Stimulated activated CD8-positive, alpha-beta memory T cell treated with anti-CD3 and anti-CD28 coated beads, Interleukin-15, amount 100 ng/mL, for 24 hours (primary cell): ENCODE data around the gene TBC1D2B.

ENCODE experiments used
- DNase-seq: peaks from one replicate; pipeline ENCODE4 v3.0.0-alpha.2; 2020; ENCODE audit warnings: low read depth

The TBC1D2B gene

DNA sequence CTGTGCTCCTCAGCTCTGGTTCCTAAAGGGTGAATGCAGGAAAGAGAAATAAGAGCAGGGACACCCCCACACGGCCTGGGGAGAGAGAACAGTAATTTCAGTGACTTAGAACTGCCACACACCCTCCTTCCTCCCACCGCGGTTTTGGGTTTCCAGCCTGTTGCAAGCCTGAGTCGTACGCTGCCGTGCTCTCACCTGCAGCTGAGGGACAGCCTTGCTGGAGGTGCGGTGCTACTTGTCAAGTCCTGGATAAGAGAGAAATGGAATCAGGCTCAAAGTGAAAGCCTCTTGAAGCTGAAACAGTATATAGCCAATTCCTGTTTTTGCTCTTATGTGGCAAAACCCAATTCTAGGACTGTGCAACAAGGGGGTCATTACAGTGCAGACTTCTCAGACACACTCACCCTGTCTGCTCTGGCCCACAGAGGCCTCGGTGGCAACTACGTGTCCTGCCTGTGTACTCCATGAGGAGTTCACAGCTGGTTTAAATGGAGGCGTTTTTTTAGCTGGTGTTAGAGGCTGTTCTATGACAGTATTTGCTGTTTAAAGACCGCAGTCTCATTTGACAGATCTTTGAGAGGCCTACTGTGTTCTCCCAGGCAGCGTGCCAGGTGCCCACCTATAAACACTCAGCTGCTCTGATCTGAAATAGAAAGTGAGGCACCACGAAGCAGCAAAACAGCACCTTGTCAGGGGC, 42.9 kb downstream of the TBC1D2B start:
- DNase-seq: peak; percentile 31

- DNase-seq: no peak
Observed at GRCh38 chr15:78033864-78034263, 43.6 kb downstream of the TBC1D2B start.

GRCh38 chr15:78032671-78033070, 44.8 kb downstream of the TBC1D2B start:
- DNase-seq: no peak

- no peak for DNase-seq
Observed at GRCh38 chr15:78024883-78025282, 52.6 kb downstream of the TBC1D2B start.

DNA sequence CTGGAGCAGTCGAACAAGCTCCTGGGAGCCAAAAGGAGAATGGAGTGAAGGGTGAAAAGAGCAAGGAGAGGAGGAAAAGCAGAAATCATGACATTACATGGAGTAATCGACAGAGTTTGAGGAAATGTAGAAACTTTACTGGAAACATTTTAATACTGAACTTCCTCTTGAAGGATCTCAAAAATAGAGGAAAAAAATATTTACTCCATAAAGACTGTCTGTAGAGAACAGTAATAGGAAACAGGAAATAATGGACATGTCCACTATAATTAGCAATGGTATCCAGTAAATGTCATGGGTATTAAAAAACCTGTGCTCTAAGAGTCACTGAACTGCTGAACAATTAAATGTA, 53.0 kb downstream of the TBC1D2B start:
- DNase-seq: no peak

- DNase-seq: no peak
Observed at GRCh38 chr15:78023865-78024518, 53.5 kb downstream of the TBC1D2B start.

DNA sequence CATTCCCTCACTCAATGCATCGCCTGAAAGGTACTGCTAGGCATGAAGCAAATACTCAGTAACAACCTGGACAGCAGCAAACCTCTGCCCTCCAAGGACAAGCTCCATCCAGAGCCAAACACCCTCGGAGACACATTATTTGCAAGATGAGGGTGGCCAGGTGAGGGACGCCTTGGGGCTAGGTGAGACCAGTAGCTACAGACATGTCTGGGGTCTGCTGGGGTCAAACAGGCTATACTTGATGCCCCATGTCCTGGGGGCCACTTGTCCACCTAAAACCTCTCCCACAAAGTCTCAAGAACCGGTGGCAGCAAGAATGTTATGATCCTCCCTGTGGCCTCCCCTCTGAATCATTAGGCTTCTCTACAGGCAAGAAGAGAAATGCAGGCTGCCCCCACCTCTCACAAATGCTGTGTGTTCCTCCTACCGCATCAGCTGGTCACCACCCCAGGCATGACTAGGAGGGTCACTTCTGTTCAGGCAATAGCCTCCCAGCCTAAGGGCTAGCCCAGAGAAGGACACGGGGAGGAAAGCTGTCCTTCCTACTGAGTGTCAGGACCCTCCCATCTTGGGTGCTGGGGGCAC, 54.3 kb downstream of the TBC1D2B start:
- no peak for DNase-seq

GRCh38 chr15:78021761-78022160, 55.8 kb downstream of the TBC1D2B start:
- DNase-seq: no peak

DNA sequence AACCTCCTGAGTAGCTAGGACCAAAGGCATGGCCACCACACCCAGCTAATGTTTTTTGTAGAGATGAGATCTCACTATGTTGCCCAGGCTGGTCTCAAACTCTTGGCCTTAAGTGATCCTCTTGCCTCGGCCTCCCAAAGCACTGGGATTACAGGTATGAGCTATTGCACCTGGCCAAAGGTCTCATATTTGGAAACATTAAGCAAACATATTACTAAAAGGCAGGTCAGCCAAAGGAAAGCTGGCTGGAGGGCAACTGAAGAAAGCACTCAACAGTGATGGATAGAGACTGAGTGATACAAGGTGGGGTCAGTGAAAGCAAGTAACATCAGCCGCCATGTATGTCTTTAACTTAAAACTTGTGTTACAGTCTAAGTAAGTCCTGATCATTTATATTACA, 57.5 kb downstream of the TBC1D2B start:
- DNase-seq: no peak

DNA sequence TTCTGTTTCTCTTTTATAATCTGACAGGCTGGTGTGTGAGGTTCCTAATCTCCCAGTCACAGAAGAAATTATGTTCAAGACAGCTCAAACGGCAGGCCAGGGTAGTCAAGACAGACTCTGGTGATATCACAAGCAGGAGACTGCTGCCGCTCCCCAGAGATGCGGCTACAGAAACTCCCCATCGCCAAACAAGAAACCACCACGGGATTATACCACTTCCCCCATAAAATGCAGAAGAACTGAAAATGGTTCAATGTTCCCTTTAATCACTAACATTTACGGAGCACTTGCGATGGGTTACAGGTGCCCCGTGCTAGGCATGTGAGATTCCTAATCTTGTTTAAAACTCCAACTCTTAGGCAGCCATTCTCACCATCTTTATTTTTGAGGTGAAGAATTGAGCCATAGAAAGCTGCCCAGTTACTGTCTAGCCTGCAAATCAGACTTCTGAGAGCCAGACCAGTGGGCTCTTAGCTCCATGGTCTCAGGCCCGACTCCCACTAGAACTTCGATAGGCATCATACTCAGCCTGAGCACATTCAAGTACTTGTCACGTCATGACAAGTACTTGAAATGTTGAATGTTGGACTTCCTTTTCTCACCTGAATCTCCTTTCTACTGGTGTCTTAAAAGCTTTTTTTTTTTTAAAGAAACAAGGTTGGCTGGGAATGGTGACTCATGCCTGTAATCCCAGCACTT, 58.4 kb downstream of the TBC1D2B start:
- DNase-seq: no peak

DNA sequence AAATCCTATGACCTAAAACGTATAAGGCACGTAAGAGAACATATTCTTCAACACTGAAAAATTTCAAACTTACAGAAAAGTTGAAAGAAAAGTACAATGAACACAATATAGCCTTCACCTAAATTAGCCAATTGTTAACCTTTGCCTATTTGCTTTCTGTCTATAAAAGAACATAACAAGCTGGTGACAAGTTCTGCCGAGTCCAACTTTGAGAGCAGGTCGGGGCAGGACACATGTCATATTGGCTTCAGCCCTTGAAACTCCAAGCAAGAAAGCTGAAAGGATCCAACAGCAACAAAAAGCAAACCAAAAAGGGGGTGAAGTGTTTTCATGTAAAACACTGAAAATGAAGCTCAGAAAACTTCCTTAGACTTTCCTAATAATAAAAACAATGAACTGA, 59.1 kb downstream of the TBC1D2B start:
- no peak for DNase-seq

DNA sequence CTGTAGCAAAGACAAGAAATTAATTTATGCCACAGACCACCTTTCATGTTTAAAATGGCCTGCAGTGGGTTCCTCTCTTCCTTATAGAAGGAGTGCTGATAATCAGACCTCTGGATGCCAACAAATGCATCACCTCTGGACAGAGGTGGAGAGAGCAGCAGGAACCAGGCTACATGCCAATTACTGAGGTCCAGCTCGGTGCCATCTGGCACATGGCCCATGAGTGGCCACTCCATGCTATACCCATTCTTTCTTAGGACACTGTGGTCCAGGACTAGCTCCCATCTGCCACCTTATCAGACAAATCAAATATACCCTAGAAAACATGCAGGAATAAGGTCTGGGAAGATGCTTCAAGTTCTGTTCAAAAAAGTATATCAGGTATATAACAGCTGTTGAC, 60.7 kb downstream of the TBC1D2B start:
- no peak for DNase-seq

- no peak for DNase-seq
Observed at GRCh38 chr15:78012643-78013077, 64.9 kb downstream of the TBC1D2B start.

GRCh38 chr15:78010067-78010466, 67.4 kb downstream of the TBC1D2B start:
- no peak for DNase-seq

DNA sequence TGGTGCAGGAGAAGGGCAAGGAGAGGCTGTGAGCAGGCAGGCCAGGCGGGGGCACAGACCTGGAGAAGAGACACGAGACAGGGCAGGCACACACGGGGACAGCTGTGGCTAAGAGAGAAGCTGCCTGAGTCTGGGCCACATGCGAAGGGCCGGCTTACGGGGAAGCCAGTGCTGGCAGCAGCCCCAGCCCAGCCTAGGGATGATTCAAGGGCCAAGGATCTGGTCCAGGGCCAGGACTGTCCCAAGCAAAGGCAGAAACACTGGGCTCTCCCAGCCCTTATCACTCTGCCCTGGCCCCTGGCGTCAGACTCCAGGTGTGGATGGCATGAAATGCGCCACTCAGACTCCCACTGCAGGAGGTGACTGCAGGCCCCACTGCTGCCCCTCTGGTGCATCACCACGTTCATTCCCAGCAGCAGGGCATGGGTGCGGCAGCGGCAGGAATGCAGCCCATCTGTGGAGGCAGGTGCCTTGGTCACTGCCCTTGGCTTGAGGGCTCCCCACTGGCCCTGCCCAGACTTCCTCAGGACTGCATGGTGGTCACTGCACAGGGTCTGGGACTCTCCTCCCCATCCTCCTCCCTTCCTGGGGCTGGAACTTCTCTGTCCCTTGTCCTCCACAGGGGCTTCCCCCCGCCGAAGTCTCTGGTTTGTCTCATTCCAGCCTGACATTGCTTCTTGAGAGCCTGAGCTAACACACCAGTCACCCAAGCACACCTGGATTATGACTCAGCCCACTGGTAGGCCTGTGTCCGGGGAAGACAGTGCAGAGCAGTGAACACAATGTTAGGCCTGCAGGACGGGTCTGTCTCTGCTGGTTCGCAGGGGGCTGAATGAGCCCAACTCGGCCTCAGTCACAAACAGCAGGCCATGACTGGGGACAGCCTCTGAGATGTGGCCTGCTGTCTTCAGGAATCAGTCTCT, 69.3 kb downstream of the TBC1D2B start:
- DNase-seq: no peak

GRCh38 chr15:78007211-78007931, 70.1 kb downstream of the TBC1D2B start:
- no peak for DNase-seq

- no peak for DNase-seq
Observed at GRCh38 chr15:78006567-78007205, 70.8 kb downstream of the TBC1D2B start.

- no peak for DNase-seq
Observed at GRCh38 chr15:78004919-78005634, 72.4 kb downstream of the TBC1D2B start.

GRCh38 chr15:78004222-78004727, 73.2 kb downstream of the TBC1D2B start:
- DNase-seq: no peak

- DNase-seq: no peak
Observed at GRCh38 chr15:78003539-78004008, 73.9 kb downstream of the TBC1D2B start.
